GM18499 (cell line): Measurements from ENCODE around the gene TM7SF2.

Source experiments
- ATAC-seq: cut with Tn5 transposase; IDR thresholded peaks from one replicate; pipeline ENCODE4 v1.9.1; 2021; ENCODE audit warnings: moderate number of reproducible peaks; ENCODE audit not compliant: insufficient read depth, unreplicated experiment

Gene TM7SF2

DNA sequence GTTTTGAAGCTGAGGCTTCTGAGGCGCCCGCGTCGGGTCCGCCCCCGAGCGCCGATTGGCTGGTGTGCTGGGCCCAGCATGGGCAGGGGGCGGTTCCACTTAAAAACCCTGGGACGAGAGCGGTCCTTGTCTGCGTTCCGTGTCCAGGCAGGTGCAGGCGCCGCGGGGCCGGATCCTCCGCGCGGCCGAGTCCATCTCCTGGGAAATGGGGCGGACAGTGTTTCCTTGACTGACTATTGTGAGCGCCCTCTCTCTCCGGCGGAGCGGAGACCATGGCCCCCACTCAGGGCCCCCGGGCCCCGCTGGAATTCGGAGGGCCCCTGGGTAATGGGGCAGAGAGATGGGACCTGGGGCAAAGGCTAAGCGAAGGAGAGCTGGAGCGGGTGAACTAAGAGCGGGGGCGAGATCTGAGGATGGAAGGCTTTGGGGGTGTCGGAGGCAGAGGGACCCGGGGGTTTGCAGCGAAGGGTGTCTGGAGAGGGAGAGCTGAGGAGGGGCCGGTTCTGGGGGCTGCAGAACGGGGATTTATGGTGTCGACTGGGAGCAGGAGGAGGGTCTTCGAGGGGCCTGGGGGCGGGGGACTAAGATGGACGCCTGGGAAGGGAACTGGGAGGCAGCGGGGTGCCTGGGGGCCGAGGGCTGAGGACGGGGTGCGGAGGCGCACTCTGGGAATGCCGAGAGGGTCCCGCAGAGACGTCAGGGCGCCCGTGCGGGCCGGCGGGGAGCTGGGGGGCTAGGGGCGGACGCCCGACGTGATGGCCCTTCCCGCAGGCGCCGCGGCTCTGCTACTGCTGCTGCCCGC lies at the start of gene TM7SF2:
TSS of gene TM7SF2 (plus strand) at position 129 of the 802 bp plus-strand sequence. CDS start at position 273, 144 bp downstream.
- ATAC-seq: no peak

DNA sequence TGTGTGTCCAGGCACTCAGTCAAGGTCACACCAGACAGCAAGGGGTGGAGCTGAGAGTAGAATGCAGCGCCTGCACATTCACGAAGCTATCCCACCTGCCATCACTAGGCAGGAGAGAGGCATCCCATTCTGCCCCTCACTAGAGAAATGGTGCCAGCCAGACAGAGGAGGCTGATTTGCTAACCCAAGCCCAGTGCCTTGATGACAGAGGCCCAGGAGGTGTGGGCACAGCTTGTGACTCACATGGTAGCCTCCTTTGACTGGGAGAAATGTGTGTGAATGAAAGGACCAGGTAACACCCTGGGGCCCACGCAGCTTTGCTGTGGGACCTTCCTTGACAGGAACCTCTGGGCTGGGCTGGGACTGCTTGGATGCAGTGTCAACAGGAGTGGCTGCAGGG lies 48.1 kb upstream of the TM7SF2 start:
- ATAC-seq: no peak

DNA sequence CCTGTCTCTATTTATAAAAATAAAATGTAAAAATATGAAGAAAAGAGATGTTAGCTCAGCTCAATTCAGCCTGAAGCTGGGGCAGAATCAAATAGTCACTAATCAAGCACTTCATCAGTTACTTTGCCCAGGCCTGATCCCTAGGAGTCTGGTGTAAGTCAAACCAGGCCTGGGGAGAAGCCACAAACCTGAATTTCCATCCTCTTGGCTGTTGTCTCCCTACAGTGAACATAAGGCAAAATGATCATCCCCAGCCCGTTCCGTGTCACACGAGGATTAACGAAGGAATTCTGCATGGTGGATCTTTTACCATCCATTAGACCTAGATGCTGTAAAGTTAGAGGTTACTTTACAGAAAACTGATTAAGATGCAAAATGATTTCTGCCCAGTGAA lies 46.8 kb upstream of the TM7SF2 start:
- ATAC-seq: no peak

DNA sequence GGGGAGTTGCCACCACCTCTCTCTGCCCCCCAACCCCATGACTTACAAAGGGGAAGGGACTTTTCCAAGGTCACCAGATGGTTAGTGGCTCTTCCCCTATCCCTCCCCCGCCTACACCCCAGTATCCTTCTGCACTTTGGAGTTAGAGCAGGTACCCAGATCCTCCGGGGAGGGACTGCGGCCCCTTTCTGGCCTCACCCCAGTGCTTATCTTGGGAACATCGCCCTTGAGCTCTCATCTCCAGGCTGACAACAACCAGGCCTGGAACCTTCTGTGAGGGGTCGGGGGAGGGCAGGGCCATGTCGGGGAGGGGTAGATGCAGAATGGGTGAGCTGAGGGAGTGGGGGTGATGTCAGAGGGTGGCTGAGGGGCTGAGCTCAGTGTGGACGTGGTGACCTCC lies 45.8 kb upstream of the TM7SF2 start:
- no peak for ATAC-seq

DNA sequence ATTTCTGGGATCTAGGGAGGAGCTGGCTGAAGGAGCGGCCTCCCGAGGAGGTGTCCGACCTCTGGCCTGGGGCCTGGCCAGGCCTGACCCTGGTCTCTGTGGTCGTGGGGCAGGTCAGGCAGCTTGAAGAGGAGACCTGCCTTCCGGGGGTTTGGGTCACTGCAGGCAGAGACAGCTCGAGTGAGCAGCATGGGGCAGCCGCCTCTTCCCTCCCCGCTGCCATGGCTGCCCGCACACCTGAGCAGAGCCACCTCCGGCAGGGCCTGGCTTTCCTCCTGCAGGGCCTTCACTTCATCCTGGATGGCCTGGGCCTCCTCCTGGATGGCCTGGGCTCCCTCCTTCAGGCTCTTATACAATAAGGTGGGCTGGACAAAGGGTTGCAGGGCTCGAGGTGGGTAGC lies 45.4 kb upstream of the TM7SF2 start:
- no peak for ATAC-seq

DNA sequence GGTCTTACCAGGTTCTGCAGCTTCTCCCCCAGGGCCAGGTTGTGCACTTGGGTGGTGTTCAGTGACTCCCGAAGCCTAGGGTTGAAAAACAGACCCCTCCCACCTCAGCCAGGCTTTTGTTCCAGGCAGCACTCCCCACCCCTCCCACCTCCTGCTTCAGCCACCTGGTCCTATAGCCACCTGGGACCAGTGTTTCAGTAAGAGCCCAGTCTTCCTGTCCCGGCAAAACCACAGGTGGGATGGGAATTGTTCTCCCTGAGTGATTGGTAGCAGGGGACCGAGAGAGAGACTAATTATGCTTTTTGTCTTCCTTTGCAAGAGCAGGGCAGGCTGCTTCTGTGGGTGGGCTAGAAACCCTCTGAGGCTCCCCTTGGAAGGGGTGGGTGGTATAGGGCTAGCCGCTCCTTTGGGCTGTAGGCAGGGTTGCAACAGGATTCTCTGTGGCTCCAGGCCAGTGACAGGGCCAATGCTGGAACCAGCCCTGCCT lies 44.8 kb upstream of the TM7SF2 start:
- no peak for ATAC-seq

GRCh38 chr11:65067446-65067845 lies 44.2 kb upstream of the TM7SF2 start:
- ATAC-seq: no peak

DNA sequence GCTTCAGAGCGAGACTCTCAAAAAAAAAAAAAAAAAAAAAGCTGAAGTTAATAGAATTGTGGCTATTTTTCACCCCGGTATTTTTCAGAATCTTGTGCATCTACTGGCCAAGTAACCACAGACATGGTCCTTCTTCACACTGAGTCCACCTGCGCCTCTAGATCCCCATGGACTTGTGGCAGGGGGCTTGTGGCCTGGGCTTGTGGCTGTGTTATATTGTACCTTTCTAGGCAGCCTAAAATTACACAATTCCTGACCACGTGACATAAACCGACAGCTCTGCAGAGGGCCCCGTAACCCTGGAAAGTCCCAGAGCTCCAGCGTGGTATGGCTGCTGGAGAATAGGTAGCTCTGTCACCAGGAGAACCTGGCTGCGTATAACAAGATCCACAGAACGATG lies 42.5 kb upstream of the TM7SF2 start:
- ATAC-seq: no peak

GRCh38 chr11:65071907-65072630 lies 39.6 kb upstream of the TM7SF2 start:
- ATAC-seq: no peak

DNA sequence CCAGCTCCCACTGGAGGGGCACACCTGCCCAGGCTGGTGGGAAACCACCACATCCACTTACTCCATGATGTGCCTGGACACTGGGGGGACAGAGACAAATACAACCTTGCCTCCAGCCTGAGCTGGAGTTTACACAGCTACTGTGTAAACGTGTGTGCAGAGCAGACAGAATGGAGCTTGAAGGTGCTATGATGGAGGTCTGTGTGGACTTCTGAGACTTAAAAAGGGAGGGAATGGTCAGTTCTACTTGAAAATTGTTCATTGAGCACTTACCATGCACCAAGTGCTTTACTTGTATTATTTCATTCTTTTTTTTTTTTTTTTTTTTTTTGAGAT lies 39.1 kb upstream of the TM7SF2 start:
- ATAC-seq: no peak

- ATAC-seq: no peak
Measured at GRCh38 chr11:65077451-65077850, 34.2 kb upstream of the TM7SF2 start.

GRCh38 chr11:65078151-65078550 lies 33.5 kb upstream of the TM7SF2 start:
- ATAC-seq: no peak

- ATAC-seq: no peak
Measured at GRCh38 chr11:65078786-65079342, 32.8 kb upstream of the TM7SF2 start.

GRCh38 chr11:65083134-65083833 lies 28.4 kb upstream of the TM7SF2 start:
- ATAC-seq: peak; percentile 9

DNA sequence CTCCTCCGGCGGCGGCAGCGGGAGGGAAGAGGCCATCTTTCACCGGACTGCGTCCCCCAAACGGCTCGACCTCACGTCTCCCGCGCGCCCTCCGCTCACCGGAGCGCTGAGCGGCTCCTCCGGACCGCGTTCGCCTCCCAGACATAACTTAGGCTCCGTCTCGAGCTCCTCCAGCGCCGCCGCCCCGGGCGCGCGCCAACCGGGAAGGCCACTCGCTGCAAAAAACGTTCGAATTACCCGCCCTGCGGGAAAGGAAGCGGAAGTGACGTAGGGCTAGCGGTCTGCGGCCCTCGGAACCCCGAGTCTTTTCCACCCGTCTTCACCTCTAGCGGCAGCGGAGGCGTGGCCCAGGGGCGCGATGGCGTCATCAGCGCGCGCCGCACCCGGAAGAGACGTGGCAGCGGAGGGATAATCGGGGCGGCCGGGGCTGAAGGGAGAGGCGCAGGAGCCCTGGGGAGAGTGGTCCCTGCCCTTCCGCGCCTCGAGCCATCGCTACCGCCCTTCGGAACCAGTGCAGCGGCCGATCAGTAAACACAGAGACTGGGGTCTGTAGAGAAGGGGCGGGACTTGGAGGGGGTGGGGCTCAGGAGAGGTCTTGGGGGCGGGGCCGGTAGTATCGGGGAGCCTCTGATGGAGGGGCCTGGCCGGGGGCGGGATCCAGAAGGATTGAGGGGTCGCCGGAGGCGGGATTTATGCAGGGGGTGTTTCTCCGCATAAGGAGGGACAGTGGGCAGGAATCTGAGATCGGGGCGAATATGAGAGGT lies 27.7 kb upstream of the TM7SF2 start, which contains the start of the genes CDCA5 and ZFPL1:
TSS of gene CDCA5 (minus strand) at position 207 of the 764 bp plus-strand sequence. CDS start at position 145, 62 bp downstream.
TSS of gene ZFPL1 (plus strand) at position 389 of the 764 bp plus-strand sequence. CDS start 477 bp downstream, outside the sequence.
- peak; percentile 57 for ATAC-seq

GRCh38 chr11:65084598-65085375 lies 26.9 kb upstream of the TM7SF2 start:
- no peak for ATAC-seq

DNA sequence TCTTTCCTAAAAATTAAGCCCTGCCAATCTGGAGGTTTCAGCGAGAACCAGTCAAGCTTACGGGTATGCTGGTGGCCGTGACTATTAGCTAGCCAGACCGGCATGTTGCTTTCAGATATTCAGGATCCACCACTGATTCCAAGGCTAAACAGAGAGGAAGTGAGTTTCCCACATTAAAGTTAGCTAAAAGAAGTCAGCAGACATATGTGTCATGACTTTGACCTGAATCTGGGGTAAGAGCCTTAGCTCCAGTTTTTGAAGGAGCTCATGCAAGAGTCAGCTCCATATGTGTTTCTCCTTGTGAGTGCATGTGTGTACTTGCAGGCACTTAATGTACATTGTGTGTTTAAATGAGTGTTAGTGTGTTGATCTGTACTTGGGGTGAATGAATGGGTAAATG lies 26.2 kb upstream of the TM7SF2 start:
- ATAC-seq: no peak

GRCh38 chr11:65086809-65087208 lies 24.9 kb upstream of the TM7SF2 start:
- no peak for ATAC-seq

DNA sequence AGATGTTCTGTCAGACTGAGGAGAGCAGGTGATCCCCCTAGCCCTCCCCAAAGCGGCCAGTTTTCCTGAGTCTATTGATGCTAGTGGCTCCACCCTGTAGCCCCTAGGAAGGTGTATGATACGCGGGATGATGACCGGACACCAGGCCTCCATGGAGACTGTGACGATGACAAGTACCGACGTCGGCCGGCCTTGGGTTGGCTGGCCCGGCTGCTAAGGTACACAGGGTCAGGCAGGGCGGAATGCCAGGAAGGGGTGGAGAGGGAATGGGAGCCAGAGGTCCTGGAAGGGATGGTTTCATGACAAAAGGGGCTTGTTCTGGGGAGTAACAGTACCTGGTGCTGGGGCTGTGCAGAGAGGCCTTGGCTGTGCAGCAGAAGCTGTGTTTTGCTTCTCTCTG lies 24.5 kb upstream of the TM7SF2 start:
- no peak for ATAC-seq
